Measurements from ENCODE around the gene IHH. TPM values are rescaled to one million over a fixed set of nuclear protein-coding genes. Genes with fewer than 3 reads are reported as not detected.

The IHH gene
- polyA plus RNA-seq, 1 of the 3 experiments (the other 2 are of a cell fraction), result 0.03 TPM

DNA sequence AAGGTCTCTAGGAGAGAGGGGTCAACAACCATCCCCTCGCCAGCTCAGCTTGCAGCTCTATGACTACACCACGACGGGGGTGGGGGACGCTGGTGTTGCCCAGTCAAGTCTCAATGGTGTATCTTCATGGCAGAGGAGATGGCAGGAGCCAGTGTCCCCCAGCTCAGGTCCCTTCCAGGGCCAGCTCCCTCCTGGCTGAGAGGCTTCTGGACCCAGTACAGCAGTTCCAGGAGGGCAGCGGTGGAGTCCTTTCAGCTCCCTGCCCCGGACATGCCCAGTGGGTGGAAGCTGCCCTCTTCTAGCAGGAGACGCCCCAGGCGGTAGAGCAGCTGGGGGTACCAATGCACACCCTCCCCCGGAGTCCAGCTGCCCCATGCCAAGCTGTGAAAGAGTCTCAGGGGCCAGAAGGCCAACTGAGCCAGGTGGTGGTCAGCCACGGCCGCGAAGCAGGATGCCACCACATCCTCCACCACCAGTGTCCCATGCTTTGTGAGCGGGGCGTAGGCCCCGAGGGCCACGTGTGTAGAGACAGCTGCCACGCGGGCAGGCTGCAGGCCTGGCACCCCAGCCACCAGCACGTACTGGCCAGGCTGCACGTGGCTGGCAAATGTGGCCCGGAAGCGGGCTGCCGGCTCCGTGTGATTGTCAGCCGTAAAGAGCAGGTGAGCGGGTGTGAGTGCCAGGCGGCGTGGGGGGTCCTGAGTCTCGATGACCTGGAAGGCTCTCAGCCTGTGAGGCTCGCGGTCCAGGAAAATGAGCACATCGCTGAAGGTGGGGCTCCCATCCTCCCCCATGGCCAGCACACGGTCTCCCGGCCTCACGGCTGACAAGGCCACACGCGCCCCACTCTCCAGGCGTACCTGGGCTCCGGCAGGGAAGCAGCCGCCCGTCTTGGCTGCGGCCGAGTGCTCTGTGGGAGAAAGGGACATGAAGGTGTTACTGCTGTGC is 5.5 kb downstream of the IHH start:
- H3K36me3 ChIP-seq (replicated peaks in 1 of 2; ENCODE audit: control insufficient read depth in 1 of 2, insufficient read depth in 2 of 2, low read length in 1 of 2), result no peaks in the 10 kb centered on the region
- WGBS (ENCODE audit: low lambda C conversion rate), result 77% methylated on average over 23 of the region's 43 CpGs
- H3K9ac ChIP-seq, result no peak overlapping the region
- TF ChIP-seq RAD21 (IDR thresholded peaks at IDR 0.05; ENCODE audit: low read length) (no peak), TCF12 (IDR thresholded peaks at IDR 0.05) (no peak), ELF1 (IDR thresholded peaks at IDR 0.05) (no peak), RXRA (IDR thresholded peaks at IDR 0.05; ENCODE audit: borderline replicate concordance, low read depth) (no peak), RCOR1 (IDR thresholded peaks at IDR 0.05; ENCODE audit: low read length) (no peak), SMC3 (IDR thresholded peaks at IDR 0.05; ENCODE audit: low read depth, low read length) (no peak), RFX5 (IDR thresholded peaks at IDR 0.05; ENCODE audit: low read length) (no peak), TEAD4 (IDR thresholded peaks at IDR 0.05; ENCODE audit: borderline replicate concordance, insufficient read depth) (no peak), JUND (IDR thresholded peaks at IDR 0.05) (no peak), GABPA (IDR thresholded peaks at IDR 0.05; ENCODE audit: low read depth) (no peak)
- no peaks in the 10 kb centered on the region for H3F3A ChIP-seq (replicated peaks; ENCODE audit: insufficient read depth)
- peaks cover 27% of the 10 kb centered on the region for H3K27me3 ChIP-seq (ENCODE audit: insufficient read depth)
- H3K9me2 ChIP-seq, result no peaks in the 10 kb centered on the region
- H3K4me2 ChIP-seq, result no peak overlapping the region
- H2AFZ ChIP-seq (ENCODE audit: low read depth), result no peak overlapping the region
- ChIA-PET CTCF (interaction anchor here (0.7 to 15.5 kb wide), 12 partner anchors 14 to 178 kb away, joined by 3 to 205 read pairs (median 4); partner anchors contain the start of genes CFAP65 and NHEJ1), POLR2A (no interaction called here)
- H3K9me3 ChIP-seq, result no peaks in the 10 kb centered on the region
- peaks cover 0 to 16% of the 10 kb centered on the region in 2 experiments; a peak in 1 of 4 replicates for H3K4me1 ChIP-seq (ENCODE audit: control insufficient read depth in 1 of 2, insufficient read depth in 2 of 2, low read depth in 1 of 2, low read length in 1 of 2)
- DNase-seq, result no peak
- no peak overlapping the region for H3K4me3 ChIP-seq (ENCODE audit: low read depth in 2 of 2, low read length in 1 of 2)
- H4K20me1 ChIP-seq (ENCODE audit: insufficient read depth), result peaks cover 7% of the 10 kb centered on the region
- H3K27ac ChIP-seq (ENCODE audit: low read depth in 2 of 2, low read length in 1 of 2), result no peak overlapping the region
- no peaks in the 10 kb centered on the region for H3K79me2 ChIP-seq (ENCODE audit: insufficient read depth)

DNA sequence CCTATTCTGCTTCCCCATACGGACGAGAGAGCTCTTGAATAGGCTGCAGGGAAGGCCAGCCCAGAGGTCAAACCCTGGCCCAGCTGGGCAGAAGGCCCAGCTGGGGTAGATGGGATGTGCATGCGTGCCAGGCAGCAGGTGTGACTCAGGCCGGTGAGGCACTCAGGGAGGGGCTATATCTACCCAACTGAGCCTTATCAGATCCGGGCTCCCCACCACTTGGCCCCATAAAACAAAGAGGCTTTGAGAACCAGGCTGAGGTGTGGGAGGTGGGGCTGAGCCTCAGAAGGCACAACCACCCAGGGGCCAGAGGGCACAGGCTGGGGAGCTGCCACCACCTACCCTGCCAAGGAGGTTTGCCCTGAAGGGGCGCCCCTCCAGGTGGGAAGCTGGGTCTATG is 11.4 kb downstream of the IHH start:
- ChIA-PET CTCF (interaction anchor here (0.9 to 15.5 kb wide), 6 partner anchors 12 to 104 kb away, joined by 3 to 205 read pairs (median 7); partner anchors contain the start of genes IHH and NHEJ1), POLR2A (interaction anchor here (0.7 kb wide), 1 partner anchor 85 kb away, joined by 3 read pairs; no protein-coding TSS in a partner anchor)
- no peak for DNase-seq
- Histone ChIP-seq H3F3A (replicated peaks; ENCODE audit: insufficient read depth) (no peaks in the 10 kb centered on the region), H3K9me3 (no peaks in the 10 kb centered on the region), H3K79me2 (ENCODE audit: insufficient read depth) (no peaks in the 10 kb centered on the region), H3K27me3 (ENCODE audit: insufficient read depth) (peaks cover 15% of the 10 kb centered on the region), H2AFZ (ENCODE audit: low read depth) (no peak overlapping the region), H3K4me2 (no peak overlapping the region), H4K20me1 (ENCODE audit: insufficient read depth) (no peaks in the 10 kb centered on the region), H3K27ac (ENCODE audit: low read depth in 2 of 2, low read length in 1 of 2) (no peak overlapping the region), H3K36me3 (replicated peaks in 1 of 2; ENCODE audit: control insufficient read depth in 1 of 2, insufficient read depth in 2 of 2, low read length in 1 of 2) (no peaks in the 10 kb centered on the region), H3K9me2 (no peaks in the 10 kb centered on the region), H3K4me1 (ENCODE audit: control insufficient read depth in 1 of 2, insufficient read depth in 2 of 2, low read depth in 1 of 2, low read length in 1 of 2) (no peaks in the 10 kb centered on the region), H3K4me3 (ENCODE audit: low read depth in 2 of 2, low read length in 1 of 2) (no peak overlapping the region), H3K9ac (no peak overlapping the region)
- 29% methylated on average over 6 of the region's 6 CpGs for WGBS (ENCODE audit: low lambda C conversion rate)
- TF ChIP-seq POLR2AphosphoS5 (IDR thresholded peaks at IDR 0.05; ENCODE audit: low read depth, low read length) (no peak), YY1 (IDR thresholded peaks at IDR 0.05; ENCODE audit: low read depth) (no peak), MEF2A (IDR thresholded peaks at IDR 0.05; ENCODE audit: borderline replicate concordance, low read depth) (no peak), IRF3 (IDR thresholded peaks at IDR 0.05; ENCODE audit: low read depth, low read length) (no peak), NRF1 (IDR thresholded peaks at IDR 0.05; ENCODE audit: low read depth, low read length) (no peak), EZH2phosphoT487 (IDR thresholded peaks at IDR 0.05; ENCODE audit: borderline replicate concordance, low read depth) (no peak), MAX (IDR thresholded peaks at IDR 0.05; ENCODE audit: low read depth) (no peak), NFIC (IDR thresholded peaks at IDR 0.05; ENCODE audit: borderline replicate concordance) (no peak)
- TF ChIP-seq, protein P1, sequence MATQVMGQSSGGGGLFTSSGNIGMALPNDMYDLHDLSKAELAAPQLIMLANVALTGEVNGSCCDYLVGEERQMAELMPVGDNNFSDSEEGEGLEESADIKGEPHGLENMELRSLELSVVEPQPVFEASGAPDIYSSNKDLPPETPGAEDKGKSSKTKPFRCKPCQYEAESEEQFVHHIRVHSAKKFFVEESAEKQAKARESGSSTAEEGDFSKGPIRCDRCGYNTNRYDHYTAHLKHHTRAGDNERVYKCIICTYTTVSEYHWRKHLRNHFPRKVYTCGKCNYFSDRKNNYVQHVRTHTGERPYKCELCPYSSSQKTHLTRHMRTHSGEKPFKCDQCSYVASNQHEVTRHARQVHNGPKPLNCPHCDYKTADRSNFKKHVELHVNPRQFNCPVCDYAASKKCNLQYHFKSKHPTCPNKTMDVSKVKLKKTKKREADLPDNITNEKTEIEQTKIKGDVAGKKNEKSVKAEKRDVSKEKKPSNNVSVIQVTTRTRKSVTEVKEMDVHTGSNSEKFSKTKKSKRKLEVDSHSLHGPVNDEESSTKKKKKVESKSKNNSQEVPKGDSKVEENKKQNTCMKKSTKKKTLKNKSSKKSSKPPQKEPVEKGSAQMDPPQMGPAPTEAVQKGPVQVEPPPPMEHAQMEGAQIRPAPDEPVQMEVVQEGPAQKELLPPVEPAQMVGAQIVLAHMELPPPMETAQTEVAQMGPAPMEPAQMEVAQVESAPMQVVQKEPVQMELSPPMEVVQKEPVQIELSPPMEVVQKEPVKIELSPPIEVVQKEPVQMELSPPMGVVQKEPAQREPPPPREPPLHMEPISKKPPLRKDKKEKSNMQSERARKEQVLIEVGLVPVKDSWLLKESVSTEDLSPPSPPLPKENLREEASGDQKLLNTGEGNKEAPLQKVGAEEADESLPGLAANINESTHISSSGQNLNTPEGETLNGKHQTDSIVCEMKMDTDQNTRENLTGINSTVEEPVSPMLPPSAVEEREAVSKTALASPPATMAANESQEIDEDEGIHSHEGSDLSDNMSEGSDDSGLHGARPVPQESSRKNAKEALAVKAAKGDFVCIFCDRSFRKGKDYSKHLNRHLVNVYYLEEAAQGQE (IDR thresholded peaks at IDR 0.05; ENCODE audit: low read depth, low read length), result no peak
